Liver (tissue), 3 donors: ENCODE measurements around the gene SLC12A9.

Source experiments
- CTCF ChIP-seq: fragments of 150-350 bp; IDR thresholded peaks from 2 replicates; pipeline ENCODE4 v1.5.1; 2017; ENCODE audit warnings: improper control_type of control experiment, low read depth, low read length; ENCODE audit not compliant: missing input control
- GABPA ChIP-seq, 2 donors: IDR thresholded peaks in 1 of 2; conservative IDR thresholded peaks in 1 of 2; 2 replicates each; pipeline ENCODE4 v1.6.1; 2016; ENCODE audit warnings: antibody characterized with exemption in 2 of 2, mild to moderate bottlenecking in 1 of 2, moderate library complexity in 1 of 2
- RAD21 ChIP-seq, 2 donors: IDR thresholded peaks; 2 replicates each; pipeline ENCODE4 v1.6.1; 2016; ENCODE audit warnings: antibody characterized with exemption in 2 of 2, mild to moderate bottlenecking in 2 of 2
- RXRA ChIP-seq, 2 donors: IDR thresholded peaks; 2 replicates each; pipeline ENCODE4 v1.6.1; 2017 to 2018; ENCODE audit warnings: antibody characterized with exemption in 2 of 2, mild to moderate bottlenecking in 1 of 2
- TAF1 ChIP-seq: conservative IDR thresholded peaks from 2 replicates; pipeline ENCODE4 v1.6.1; 2016; ENCODE audit warnings: antibody characterized with exemption, mild to moderate bottlenecking
- donor health status: healthy.
- donor health status: healthy.

- TF ChIP-seq CTCF (no peak), GABPA (IDR thresholded peaks at IDR 0.05 in 1 of 2, conservative IDR thresholded peaks at IDR 0.05 in 1 of 2) (no peak), RAD21 (IDR thresholded peaks at IDR 0.05) (no peak), TAF1 (no peak), RXRA (IDR thresholded peaks at IDR 0.05) (no peak)
Observed at GRCh38 chr7:100878013-100878412, 25.5 kb downstream of the SLC12A9 start.
